Stimulated activated CD4-positive, alpha-beta T cell treated with anti-CD3 and anti-CD28 coated beads, TNF-alpha, amount 100 ng/mL, for 48 hours (primary cell): ENCODE measurements around the gene PRELID1.
"Not testable (repeated sequence)": the region's sequence is repeated elsewhere in the genome, so short reads cannot be mapped to it uniquely, and the experiment has no call there.

Experiments
- DNase-seq, 3 donors: peaks; one replicate each; pipeline ENCODE4 v3.0.0-alpha.2; 2020; ENCODE audit warnings: low read depth in 3 of 3

Gene PRELID1, protein sequence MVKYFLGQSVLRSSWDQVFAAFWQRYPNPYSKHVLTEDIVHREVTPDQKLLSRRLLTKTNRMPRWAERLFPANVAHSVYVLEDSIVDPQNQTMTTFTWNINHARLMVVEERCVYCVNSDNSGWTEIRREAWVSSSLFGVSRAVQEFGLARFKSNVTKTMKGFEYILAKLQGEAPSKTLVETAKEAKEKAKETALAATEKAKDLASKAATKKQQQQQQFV

DNA sequence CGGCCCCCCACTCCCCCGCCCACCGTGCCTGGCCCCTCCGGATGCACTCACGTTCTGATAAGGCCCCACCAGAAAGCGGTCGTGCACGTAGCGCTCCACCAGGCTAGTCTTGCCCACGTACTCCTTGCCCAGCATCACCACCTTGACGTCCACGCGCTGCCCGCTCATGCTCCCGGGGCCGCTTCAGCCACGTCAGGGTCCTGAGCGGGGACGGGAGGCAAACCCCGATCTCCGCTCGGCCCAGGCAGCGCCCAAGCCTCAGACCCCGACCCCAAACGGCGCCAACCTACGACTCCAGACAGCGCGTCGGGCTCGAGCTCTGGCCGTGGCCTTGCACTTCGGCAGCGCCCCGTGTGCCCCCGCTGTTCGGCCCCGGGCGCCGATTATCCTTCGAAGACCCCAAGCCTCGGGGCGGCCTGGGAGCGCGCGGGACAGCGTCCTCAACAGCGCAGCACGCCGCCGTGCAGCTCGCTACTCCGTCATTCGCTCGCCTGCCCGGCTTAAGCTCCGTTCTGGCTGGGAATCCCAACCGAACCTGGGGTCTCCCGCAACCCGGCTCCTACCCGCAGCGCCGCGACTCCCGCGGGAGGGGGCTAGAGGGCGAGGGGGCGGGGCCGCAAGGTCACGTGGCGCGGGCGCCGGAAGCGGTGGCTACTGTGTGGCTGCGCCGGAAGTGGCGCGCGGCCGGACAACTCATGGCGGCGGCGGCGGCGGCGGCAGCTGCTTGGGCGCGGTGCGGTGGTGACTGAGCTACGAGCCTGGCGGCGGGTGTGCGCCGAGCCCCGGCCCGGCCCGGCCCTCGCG lies at the start of gene PRELID1, which contains the start of gene RAB24:
Gene PRELID1, plus strand, starts transcription at position 679 of the 804 bp plus-strand sequence. CDS start 187 bp downstream, outside the sequence.
Gene RAB24, minus strand, starts transcription at position 599 of the 804 bp plus-strand sequence. Its CDS starts 431 bp downstream, at position 168.
- DNase-seq: peak; percentile 79 to 88 (median 85)

GRCh38 chr5:177256296-177256695 lies 47.3 kb upstream of the PRELID1 start:
- no peak for DNase-seq

- not testable (repeated sequence) for DNase-seq
These were observed 44.9 kb upstream of the PRELID1 start for GRCh38 chr5:177258711-177259110.

DNA sequence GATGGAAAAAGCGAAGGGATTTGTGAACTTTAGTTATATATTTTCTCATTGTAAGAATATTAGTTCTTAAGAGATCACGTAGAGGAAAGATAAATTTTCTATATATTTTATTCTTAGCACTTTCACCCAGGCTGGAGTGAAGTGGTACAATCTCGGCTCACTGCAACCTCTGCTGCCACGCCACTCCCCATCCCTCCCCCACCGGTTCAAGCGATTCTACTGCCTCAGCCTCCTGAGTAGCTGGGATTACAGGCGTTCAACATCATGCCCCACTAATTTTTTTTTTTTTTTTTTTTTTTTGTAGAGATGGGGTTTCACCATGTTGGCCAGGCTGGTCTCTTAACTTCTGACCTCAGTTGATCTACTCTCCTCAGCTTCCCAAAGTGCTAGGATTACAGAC lies 42.6 kb upstream of the PRELID1 start:
- no peak for DNase-seq

DNA sequence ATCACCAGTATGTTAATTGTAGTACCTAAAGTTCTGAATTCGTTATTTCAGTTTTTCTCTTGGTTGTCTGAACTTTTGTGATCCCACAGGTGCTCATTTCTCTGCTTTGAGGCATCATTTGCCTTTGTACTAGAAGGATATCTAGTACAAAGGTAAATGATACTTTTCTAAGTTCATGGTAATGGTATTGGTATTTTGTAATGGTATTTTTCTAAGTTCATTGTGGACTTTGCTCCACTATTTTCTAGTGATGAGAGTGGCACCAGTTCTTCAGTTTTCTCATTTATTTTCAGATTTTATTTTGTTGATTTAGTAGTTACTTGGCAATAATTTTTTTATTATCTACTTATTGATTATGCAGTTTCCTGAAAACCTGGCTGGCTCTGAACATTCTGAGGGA lies 42.1 kb upstream of the PRELID1 start:
- DNase-seq: no peak

GRCh38 chr5:177264178-177264577 lies 39.4 kb upstream of the PRELID1 start:
- no peak for DNase-seq

- no peak for DNase-seq
These were observed 38.2 kb upstream of the PRELID1 start for GRCh38 chr5:177265395-177265794.

DNA sequence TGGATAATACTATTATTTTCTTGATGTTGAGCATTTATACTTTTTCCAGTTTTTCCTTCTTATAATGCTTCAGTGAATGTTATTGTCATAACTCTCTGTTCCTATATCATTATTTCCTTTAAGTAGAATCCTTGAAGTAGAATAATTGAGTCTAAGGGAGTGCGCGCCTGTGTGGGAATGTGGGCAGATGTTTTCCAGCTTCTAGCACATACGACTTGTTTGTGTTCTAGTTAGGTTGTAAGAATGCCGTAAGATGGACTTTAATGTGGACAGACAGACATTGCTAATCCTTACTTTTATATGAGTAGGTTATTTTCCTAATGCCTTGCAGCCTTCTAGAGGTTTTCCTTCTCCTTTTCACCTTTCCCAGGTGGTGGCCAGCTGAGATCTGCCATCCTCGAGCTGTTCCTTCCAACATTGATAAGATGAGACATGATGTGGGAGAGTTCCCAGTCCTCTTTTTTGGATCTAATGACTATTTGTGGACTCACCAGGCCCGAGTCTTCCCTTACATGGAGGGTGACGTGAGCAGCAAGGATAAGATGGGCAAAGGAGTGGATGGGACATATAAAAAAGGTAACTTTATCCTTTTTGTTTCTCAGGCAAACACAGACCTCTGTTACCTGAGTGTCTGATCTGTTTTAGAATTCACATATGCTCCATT lies 34.2 kb upstream of the PRELID1 start:
- no peak for DNase-seq

GRCh38 chr5:177269976-177270375 lies 33.6 kb upstream of the PRELID1 start:
- DNase-seq: no peak

- no peak for DNase-seq
These were observed 32.9 kb upstream of the PRELID1 start for GRCh38 chr5:177270653-177271052.

- DNase-seq: no peak
These were observed 32.5 kb upstream of the PRELID1 start for GRCh38 chr5:177271113-177271512.

- DNase-seq: no peak
These were observed 27.7 kb upstream of the PRELID1 start for GRCh38 chr5:177275883-177276282.

GRCh38 chr5:177276886-177277285 lies 26.7 kb upstream of the PRELID1 start:
- DNase-seq: no peak

DNA sequence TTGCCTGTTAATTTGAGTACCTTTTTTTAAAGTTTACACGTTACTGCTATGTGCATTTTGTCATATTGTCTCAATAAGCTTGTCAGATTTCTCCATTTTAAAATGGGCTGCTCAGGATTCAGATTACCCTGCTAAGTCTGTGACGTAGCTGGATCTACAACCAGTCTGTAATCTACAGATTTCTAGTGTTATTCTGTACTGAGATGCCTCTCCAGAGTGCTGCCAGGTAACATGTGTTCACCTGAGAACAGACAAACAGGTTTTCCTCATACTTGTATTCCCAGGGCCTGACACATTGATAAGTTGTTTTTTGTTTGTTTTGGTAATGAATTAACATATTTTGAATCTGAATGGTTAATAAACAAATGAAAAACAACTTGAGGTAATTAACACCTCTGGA lies 15.4 kb upstream of the PRELID1 start:
- no peak for DNase-seq

GRCh38 chr5:177290816-177291596 lies 12.6 kb upstream of the PRELID1 start:
- DNase-seq: no peak

GRCh38 chr5:177291735-177292134 lies 11.9 kb upstream of the PRELID1 start:
- no peak for DNase-seq

GRCh38 chr5:177293819-177294581 lies 9.6 kb upstream of the PRELID1 start:
- DNase-seq: no peak

- DNase-seq: no peak
These were observed 9.0 kb upstream of the PRELID1 start for GRCh38 chr5:177294632-177295031.

- DNase-seq: no peak
These were observed 7.7 kb upstream of the PRELID1 start for GRCh38 chr5:177295924-177296323.

- DNase-seq: no peak
These were observed 7.0 kb upstream of the PRELID1 start for GRCh38 chr5:177296581-177296980.

- DNase-seq: no peak
These were observed 5.7 kb upstream of the PRELID1 start for GRCh38 chr5:177297922-177298321.
